ENCODE measurements around the gene SLC6A5.
"Not testable (repeated sequence)": the region's sequence is repeated elsewhere in the genome, so short reads cannot be mapped to it uniquely, and the experiment has no call there.

SLC6A5 gene

GRCh38 chr11:20599221-20600019, at the start of gene SLC6A5:
SLC6A5 (plus strand) TSS chr11:20599608; CDS start chr11:20599673, 65 bp downstream.
- no peak for DNase-seq

DNA sequence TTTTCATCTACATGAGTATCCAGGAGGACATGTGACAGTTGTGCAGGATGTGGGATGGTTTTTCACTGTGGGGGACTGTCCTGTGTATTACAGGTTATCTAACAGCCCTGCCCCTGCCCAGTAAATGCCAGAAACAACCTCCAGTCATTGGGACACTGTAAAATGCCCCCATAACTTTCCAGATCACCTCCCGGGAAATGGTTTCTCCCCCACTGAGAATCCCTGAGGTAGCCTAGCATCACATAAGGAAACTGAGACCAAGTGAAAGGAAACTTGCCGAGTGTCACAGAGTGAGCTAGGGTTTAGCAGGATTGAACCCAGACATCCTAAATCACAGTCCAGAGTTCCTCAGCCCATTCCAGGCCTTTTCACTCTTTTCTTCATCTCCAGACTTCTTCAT, 48.3 kb upstream of the SLC6A5 start:
- no peak for DNase-seq

DNA sequence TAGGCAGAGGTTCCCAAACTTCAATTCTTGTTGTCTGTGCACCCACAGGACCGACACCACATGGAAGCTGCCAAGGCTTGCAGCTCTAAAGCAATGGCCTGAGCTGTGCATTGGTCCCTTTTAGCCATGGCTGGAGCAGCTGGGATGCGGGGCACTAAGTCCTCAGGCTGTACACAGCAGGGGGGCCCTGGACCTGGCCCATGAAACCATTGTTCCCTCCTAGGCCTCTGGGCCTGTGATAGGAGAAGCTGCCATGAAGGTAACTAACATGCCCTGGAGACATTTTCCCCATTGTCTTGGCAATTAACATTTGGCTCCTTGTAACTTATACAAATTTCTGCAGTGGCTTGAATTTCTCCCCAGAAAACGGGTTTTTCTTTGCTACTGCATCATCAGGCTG, 43.6 kb upstream of the SLC6A5 start:
- no peak for DNase-seq

DNA sequence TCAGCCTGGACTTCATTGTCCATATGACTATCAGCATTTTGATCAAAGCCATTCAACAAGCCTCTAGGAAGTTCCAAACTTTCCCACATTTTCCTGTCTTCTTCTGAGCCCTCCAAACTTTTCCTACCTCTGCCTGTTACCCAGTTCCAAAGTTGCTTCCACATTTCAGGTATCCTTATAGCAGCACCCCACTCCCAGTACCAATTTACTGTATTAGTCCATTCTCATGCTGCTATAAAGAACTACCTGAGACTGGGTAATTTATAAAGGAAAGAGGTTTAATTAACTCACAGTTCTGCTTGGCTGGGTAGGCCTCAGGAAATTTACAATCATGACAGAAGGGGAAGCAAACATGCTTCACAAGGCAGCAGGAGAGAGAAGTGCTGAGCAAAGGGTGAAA, 43.0 kb upstream of the SLC6A5 start:
- DNase-seq = not testable (repeated sequence)

DNA sequence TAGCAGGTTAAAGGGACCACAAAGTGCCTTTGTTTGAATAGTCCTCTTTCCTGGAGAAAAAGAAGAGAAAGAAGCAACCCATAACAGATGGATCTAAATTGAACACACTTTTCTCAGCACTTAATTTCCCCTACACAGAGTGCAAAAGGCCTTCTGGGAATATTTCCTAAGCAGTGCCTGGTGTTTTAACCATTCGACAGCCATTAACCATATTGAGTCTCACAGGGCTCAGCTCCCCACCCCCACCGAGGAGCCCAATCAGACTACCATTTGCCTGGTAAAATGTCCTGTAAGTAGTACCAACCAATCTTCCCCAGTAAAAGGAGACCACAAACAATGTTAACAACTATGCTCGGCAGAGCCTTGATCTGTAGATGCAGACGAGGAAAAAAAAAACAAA, 40.7 kb upstream of the SLC6A5 start:
- no peak for DNase-seq

- DNase-seq = no peak
Observed at GRCh38 chr11:20559523-20560300, 39.7 kb upstream of the SLC6A5 start.

DNA sequence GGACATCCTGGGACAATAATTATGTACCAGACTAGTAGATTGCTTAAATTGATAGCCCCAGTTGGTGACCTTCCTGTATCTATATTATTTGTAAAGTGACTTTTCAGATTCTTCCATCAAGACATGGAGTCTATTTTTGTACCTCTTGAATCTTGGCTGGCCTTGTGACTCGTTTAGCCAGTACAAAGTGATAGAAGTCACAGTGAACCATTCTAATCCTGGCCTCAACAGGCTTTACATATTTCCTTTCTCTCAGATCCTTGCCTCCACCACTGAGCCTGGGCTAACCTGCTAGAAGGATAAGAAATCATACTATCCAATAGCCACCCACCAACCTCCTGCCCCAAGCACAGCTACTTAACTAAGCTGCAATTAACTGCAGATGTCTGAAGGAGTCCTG, 37.5 kb upstream of the SLC6A5 start:
- no peak for DNase-seq

DNA sequence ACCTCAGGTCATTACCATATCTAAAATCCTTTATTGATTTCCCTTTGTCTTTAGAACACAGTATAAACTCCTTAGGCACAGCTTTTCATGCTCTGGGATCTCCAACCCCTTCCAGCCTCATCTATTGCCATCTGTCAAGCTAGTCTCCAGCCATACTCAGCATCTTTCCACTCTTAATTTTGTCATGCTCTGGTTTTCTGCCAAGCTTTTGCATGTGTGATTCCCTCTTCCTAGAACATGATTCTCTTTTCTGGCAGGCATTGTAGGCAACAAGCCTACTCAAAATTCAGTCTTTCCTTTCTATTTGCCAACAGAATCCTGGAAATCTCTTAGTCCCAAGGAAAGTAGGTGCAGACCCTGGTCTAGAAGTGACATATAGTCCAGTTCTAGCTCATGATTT, 35.5 kb upstream of the SLC6A5 start:
- peak; percentile 39 for DNase-seq

GRCh38 chr11:20564846-20565635, 34.4 kb upstream of the SLC6A5 start:
- DNase-seq = no peak

GRCh38 chr11:20566115-20566514, 33.3 kb upstream of the SLC6A5 start:
- DNase-seq = not testable (repeated sequence)

DNA sequence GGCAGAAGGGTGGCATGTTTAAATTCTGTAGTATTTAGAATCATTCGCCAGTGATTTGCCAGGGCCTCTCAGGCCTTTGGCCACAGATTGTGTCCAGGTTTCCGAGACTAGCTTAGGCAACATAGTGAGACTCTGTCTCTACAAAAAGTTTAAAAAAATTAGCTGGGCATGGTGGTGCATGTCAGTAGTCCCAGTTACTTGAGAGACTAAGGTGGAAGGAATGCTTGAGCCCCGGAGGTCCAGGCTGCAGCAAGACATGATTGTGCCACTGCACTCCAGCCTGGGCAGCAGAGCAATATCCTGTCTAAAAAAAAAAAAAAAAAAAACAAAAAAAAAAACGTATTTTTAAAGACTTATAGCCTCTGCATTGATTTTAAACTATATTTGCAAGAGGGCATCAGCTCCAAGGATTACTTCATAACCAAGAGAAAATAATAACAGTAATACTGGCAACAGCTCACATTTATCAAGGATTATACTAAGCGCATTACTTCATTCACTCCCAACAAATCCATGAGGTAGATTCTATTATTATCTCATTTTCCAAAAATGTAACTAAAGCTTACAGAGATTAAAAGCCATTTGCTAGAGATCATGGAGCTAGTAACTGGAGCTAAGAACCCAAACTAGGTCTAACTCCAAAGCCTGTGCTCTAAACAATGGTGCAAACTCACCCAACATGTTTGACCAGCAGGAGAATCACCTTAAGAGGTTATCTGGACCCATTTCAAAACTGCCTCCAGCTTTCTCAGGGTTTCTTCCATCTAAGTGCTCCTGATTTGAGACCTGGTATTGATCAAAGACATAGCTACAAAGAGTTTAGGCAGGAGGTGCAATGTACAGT, 32.6 kb upstream of the SLC6A5 start:
- DNase-seq = no peak

DNA sequence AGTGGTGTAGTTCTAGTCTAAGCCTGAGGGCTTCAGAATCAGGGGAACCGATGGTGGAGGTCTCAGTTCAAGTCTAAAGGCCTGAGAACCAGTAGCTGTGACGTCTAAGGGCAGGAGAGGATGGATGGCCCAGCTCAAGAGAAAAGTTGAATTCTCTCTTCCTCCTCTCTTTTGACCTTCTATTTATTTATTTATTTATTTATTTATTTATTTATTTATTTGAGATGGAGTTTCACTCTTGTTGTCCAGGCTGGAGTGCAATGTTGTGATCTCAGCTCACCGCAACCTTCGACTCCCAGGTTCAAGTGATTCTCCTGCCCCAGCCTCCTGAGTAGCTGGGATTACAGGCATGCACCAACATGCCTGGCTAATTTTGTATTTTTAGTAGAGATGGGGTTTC, 19.7 kb upstream of the SLC6A5 start:
- DNase-seq = not testable (repeated sequence)

DNA sequence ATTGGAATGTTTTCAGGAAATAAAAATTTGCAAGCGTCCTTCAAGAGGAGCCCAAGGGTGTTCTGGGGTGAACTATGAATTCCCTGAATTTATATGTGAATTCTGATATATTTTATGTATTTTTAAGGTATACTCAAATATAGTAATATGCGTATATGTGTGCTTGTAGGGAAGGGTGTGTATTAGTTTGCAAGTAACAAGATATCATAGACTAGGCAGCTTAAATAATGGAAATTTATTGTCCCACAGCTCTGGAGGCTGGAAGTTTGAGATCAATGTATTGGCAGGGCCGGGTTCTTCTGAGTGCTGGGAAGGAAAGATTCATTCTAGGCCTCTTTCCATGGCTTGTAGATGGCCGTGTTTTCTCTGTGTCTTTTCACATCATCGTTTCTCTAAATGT, 16.2 kb upstream of the SLC6A5 start:
- DNase-seq = no peak

DNA sequence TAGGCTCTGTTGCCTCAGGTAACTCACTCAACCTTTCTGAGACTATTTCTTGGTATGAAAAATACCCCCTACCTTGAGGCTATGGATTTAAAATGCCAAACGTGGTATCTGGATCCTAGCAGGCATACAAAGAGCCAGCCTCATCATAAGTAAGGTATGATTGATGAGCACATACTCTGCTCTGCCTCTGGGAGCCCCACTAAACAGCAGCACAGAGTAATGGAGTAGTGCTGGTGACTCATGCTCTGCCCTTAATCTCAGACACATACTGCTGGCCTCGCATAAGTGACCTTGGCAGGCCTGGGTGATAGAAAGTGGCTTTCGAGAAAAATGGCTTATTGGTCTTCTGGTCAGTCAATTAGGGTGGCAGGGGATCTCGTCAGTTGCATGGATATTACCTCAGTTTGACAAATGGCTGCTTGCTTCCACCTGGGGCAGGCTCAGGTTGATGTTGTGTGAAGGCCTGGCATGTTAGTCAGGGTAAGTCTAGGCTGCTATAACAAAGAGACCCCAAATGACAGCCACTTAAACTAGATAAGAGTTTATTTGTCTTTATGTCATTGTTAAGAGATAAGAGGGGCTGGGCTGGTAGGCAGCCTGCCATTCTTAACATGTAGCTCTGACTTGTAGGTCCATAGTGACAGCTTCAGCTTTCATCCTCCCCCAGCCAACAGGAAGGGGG, 15.2 kb upstream of the SLC6A5 start:
- no peak for DNase-seq

GRCh38 chr11:20589796-20590195, 9.6 kb upstream of the SLC6A5 start:
- no peak for DNase-seq

DNA sequence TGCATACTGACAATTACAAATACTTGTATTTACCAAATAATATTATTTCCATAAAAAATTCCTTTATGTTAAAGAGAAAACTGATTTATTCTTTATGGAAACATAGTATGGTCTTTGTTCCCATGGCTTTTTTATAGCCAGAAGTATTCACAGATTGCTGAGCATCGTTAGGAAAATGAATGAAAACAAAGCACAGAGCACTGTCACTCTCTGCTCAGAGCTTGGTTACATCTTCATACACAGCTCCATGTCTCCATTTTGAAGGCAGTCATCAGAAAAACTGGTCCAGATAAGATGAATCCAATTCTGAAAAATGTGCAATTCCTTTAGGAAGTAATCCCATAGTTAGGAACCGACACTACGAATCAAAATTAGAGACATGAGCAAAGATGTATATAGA, 9.0 kb upstream of the SLC6A5 start:
- no peak for DNase-seq

DNA sequence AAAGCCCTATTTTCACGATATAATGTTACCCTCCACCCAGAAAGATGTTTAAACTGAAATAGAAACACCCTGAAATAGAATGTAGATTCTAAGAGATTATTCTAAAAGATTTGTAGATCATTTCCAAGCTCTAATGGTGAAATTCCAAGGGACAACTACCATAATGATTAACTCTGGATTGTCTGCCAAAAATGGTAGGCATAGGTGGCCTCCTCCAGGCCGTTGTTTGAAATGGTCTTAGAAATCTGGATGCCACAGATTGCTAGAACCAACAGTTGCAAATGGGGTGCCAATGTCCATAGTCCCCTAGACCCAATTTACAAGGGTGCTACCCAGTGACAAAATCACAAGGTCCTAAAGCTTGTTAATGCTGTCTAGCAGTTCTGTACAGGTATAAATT, 6.7 kb upstream of the SLC6A5 start:
- no peak for DNase-seq

DNA sequence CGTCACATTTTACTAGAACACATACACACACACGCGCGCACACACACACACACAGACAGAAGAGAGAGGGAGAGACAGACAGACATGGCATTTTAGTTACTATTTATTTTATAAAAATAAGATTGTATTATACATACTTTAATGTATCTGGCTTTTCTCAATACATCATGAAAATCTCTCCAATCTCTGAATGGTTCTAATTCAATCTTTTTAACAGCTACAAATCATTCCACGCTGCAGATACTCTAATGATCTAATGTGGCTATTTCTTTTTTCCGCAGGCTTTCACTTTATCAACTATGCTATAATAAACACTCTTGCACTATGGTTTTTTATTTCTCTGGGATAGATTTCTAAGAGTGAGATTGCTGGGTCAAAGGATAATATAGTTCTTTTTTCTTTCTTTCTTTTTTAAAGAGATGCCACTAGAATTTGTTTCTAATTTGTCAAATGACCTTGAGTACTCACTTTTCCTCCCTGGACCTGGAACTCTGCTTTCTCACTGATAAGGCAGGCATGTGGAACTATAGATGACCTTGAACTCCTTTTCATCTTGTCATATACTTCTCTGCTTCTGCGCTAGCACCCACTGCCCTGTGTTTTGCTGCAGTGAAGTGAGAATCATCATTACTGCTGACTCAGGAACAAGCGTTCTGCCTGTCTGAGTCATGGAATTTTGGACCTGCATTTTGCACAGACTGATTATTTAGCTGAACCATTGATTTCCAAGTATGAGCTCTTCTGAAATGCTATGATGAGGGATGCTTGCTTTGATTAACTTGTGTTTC, 4.9 kb upstream of the SLC6A5 start:
- DNase-seq = no peak

- no peak for DNase-seq
Observed at GRCh38 chr11:20595101-20595500, 4.3 kb upstream of the SLC6A5 start.

DNA sequence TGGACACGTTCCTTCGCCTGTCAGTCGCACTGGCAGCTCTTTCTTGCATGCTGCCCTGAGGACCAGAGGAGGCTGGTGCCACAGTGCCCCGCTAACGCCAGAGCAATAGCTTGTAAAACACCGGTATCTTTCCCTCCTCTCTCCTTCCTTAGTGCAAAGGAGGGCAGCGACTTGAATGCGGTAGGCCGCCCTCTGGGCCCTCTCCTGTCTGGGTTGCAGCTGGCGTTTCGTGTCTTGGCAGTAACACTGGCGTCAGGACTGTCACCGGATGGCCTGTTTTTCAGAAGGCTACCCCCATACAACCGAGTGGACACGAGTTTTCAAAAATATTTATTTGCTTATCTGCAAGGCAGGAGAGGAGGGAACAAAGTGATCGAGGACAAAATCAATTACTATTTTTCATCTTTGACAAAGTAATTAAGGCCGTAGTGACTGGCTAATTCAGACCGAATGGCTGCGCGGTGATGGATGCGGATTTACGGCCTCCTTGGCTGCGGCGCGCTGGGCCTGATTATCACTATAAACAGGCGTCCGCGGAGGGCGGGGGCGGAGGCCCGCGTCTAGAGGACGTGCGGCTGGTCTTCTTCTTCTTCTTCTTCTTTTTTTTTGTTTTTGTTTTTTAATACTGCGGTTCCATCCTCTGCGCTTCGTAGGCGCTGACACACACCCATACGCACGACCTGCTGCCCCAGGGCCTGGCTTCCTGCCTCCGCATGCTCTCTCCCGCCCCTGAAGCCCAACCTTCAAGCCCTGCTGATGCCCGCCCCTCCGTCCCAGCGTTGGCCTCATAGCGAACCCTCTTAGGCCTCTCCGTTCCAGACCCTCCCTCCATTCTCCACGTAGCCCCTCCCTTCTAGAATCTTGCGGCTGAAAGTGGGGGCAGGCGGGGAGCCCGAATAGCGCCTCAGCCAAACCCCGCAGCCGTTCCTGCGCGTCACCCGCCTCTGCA, 2.9 kb upstream of the SLC6A5 start:
- no peak for DNase-seq
